OCI-LY7 (cell line): ENCODE data around the gene KDM3B. TPM values are rescaled to one million over a fixed set of nuclear protein-coding genes. Genes with fewer than 3 reads are reported as not detected.

Experiments
- BruUV-seq: library from RNA; stranded (reverse); fragments of 400-500 nt; replicated peaks from 2 replicates; lab custom pipeline; 2021; lab: Mats Ljungman, UMichigan
- CTCF ChIA-PET: fragments of 300-600 bp; sonication (Branson Sonifier 250); formaldehyde crosslinking; loops from one replicate; lab custom pipeline; 2022; ENCODE audit warnings: antibody characterized with exemption; ENCODE audit not compliant: unreplicated experiment; lab: Charles Lee
- POLR2A ChIA-PET: fragments of 300-600 bp; sonication (Branson Sonifier 250); formaldehyde crosslinking; loops from one replicate; lab custom pipeline; 2022; ENCODE audit warnings: antibody characterized with exemption; lab: Charles Lee
- DNase-seq: peaks from one replicate; pipeline ENCODE4 v3.0.0-alpha.2; 2015; ENCODE audit warnings: low spot score
- H2AFZ ChIP-seq: fragments of 200-600 bp; sonication (generic), shearing (Covaris generic); 2 replicates; pipeline ENCODE4 v1.6.1; 2014; ENCODE audit warnings: mild to moderate bottlenecking, antibody characterized with exemption, low read length, moderate library complexity
- H3K27ac ChIP-seq: fragments of 200-600 bp; sonication (generic); 2 replicates; pipeline ENCODE4 v1.5.1; 2014; ENCODE audit warnings: mixed run types, low read depth, mild to moderate bottlenecking, moderate library complexity, low read length, inconsistent platforms; ENCODE audit not compliant: poor library complexity, severe bottlenecking
- H3K36me3 ChIP-seq: fragments of 200-600 bp; sonication (generic); 2 replicates; pipeline ENCODE4 v1.6.1; 2014; ENCODE audit warnings: mild to moderate bottlenecking, antibody characterized with exemption, low read length, moderate library complexity, mixed read lengths; ENCODE audit not compliant: insufficient read depth
- H3K4me1 ChIP-seq: fragments of 200-600 bp; sonication (generic); 2 replicates; pipeline ENCODE4 v1.5.1; 2014; ENCODE audit warnings: mild to moderate bottlenecking, low read length; ENCODE audit not compliant: insufficient read depth, poor library complexity, severe bottlenecking
- H3K4me2 ChIP-seq: fragments of 200-600 bp; sonication (generic); 2 replicates; pipeline ENCODE4 v1.6.1; 2014; ENCODE audit warnings: mild to moderate bottlenecking, low read length
- H3K4me3 ChIP-seq: fragments of 200-600 bp; sonication (generic); 2 replicates; pipeline ENCODE4 v1.5.1; 2014; ENCODE audit warnings: mild to moderate bottlenecking, low read depth, low read length; ENCODE audit not compliant: poor library complexity, severe bottlenecking
- H3K79me2 ChIP-seq: fragments of 200-600 bp; sonication (generic); 2 replicates; pipeline ENCODE4 v1.6.1; 2016; ENCODE audit warnings: low read depth, mild to moderate bottlenecking, low read length, moderate library complexity, mixed read lengths; ENCODE audit not compliant: insufficient read depth
- H3K9me2 ChIP-seq: fragments of 200-600 bp; sonication (generic); 2 replicates; pipeline ENCODE4 v1.6.1; 2016; ENCODE audit warnings: mild to moderate bottlenecking, low read length, mixed read lengths; ENCODE audit not compliant: insufficient read depth
- H3K9me3 ChIP-seq: fragments of 200-600 bp; sonication (generic); 2 replicates; pipeline ENCODE4 v1.6.1; 2014; ENCODE audit warnings: mild to moderate bottlenecking, mixed run types, low read length, mixed read lengths
- H4K20me1 ChIP-seq: fragments of 200-600 bp; sonication (generic); 2 replicates; pipeline ENCODE4 v1.6.1; 2014; ENCODE audit warnings: mild to moderate bottlenecking, antibody characterized with exemption, low read length, moderate library complexity, mixed read lengths; ENCODE audit not compliant: insufficient read depth
- CTCF ChIP-seq: fragments of 200-600 bp; sonication (generic); conservative IDR thresholded peaks from 2 replicates; pipeline ENCODE4 v1.5.1; 2014; ENCODE audit warnings: mild to moderate bottlenecking, antibody characterized with exemption, low read length, moderate library complexity, mixed read lengths
- EZH2phosphoT487 ChIP-seq: fragments of 200-600 bp; sonication (generic); IDR thresholded peaks from 2 replicates; pipeline ENCODE4 v1.6.1; 2018; ENCODE audit warnings: low read depth, borderline replicate concordance, mild to moderate bottlenecking, mixed run types, antibody characterized with exemption, low read length, moderate library complexity, mixed read lengths
- intact Hi-C: fragments of 100-400 bp; cut with micrococcal nuclease; formaldehyde crosslinking; loops from one replicate; pipeline ENCODE4 v1.10.0; 2022; ENCODE audit not compliant: unreplicated experiment
- total RNA-seq, 2 experiments: library from RNA; depleted of rRNA in 1 of 2; stranded (reverse); fragments of >200 nt in 1 of 2; shearing (Covaris generic) in 1 of 2; gene quantifications; 2 replicates each; pipeline ENCODE4 v1.2.3, GENCODE V29; 2014 to 2022

Gene KDM3B
- total RNA-seq, 2 experiments from 2014 or later, result 51.1 to 64.8 TPM

GRCh38 chr5:138330813-138331448, 21.6 kb upstream of the KDM3B start:
- peaks cover 14% of the 10 kb centered on the region; the same call in 1 of the 2 replicates for H3K36me3 ChIP-seq
- CTCF ChIA-PET, result interaction anchor here (0.7 kb wide), 1 partner anchor 21 kb away, joined by 3 read pairs; the partner anchor contains the start of gene KDM3B
- TSS peak; percentile 70 for BruUV-seq
- H3K4me3 ChIP-seq, result peak overlapping the region; percentile 83
- no peaks in the 10 kb centered on the region for H3K9me3 ChIP-seq
- TF ChIP-seq EZH2phosphoT487 (no peak), CTCF (no peak)
- H3K4me1 ChIP-seq, result peaks cover 15% of the 10 kb centered on the region
- POLR2A ChIA-PET, result interaction anchor here (1.1 to 2.9 kb wide), 5 partner anchors 9 to 148 kb away, joined by 3 to 18 read pairs (median 5); no protein-coding TSS in a partner anchor
- peak overlapping the region; percentile 54 for H3K27ac ChIP-seq
- H4K20me1 ChIP-seq, result no peaks in the 10 kb centered on the region
- peaks cover 13% of the 10 kb centered on the region; the same call in 1 of the 2 replicates for H3K79me2 ChIP-seq
- intact Hi-C loops, result loop anchor here (5.0 kb wide), 2 partner anchors 119 to 299 kb away; partner anchors contain the start of genes CDC23 and FAM13B
- DNase-seq, result no peak
- no peaks in the 10 kb centered on the region for H3K9me2 ChIP-seq
- H3K4me2 ChIP-seq, result peak overlapping the region; percentile 80
- peak overlapping the region; percentile 82 for H2AFZ ChIP-seq

- intact Hi-C loops, result loop anchor here (5.0 kb wide), 2 partner anchors 119 to 299 kb away; partner anchors contain the start of genes CDC23 and FAM13B
- POLR2A ChIA-PET, result interaction anchor here (0.6 to 2.9 kb wide), 10 partner anchors 9 to 165 kb away, joined by 3 to 18 read pairs (median 4); no protein-coding TSS in a partner anchor
- peaks cover 13% of the 10 kb centered on the region; the same call in 1 of the 2 replicates for H3K79me2 ChIP-seq
- H3K9me2 ChIP-seq, result no peaks in the 10 kb centered on the region
- BruUV-seq, result no TSS peak
- no peaks in the 10 kb centered on the region for H3K9me3 ChIP-seq
- peak within 1 kb of the TSS; percentile 96 for H3K4me2 ChIP-seq
- TF ChIP-seq CTCF (no peak), EZH2phosphoT487 (no peak)
- CTCF ChIA-PET, result interaction anchor here (0.6 to 1.3 kb wide), 7 partner anchors 9 to 313 kb away, joined by 3 to 8 read pairs (median 3); partner anchors contain the start of gene KDM3B
- H4K20me1 ChIP-seq, result no peaks in the 10 kb centered on the region
- H3K27ac ChIP-seq, result peak within 1 kb of the TSS; percentile 54
- peaks cover 19% of the 10 kb centered on the region for H3K4me1 ChIP-seq
- peaks cover 11% of the 10 kb centered on the region; the same call in 1 of the 2 replicates for H3K36me3 ChIP-seq
- peak within 1 kb of the TSS; percentile 97 for H2AFZ ChIP-seq
- peak within 1 kb of the TSS; percentile 83 for H3K4me3 ChIP-seq
- DNase-seq, result peak; percentile 99
Observed at GRCh38 chr5:138331449-138332368, 20.8 kb upstream of the KDM3B start, which contains the start of gene CDC25C. TSS of gene CDC25C (minus strand) at chr5:138331804. CDS start at chr5:138331180, 624 bp downstream.
